ENCODE results near the gene C1orf159. TPM values are rescaled to one million over a fixed set of nuclear protein-coding genes. Genes with fewer than 3 reads are reported as not detected.

C1orf159 gene
- total and polyA plus RNA-seq, 9 of the 15 experiments (the other 6 are each of a cell fraction or from before 2014, with no cell fraction given) = 0.28 to 54.9 (median 10.6) TPM

GRCh38 chr1:1033009-1033587 is 82.8 kb downstream of the C1orf159 start (continued):
- TF ChIP-seq SIX5 (IDR thresholded peaks at IDR 0.05; ENCODE audit: borderline replicate concordance in 1 of 2, insufficient read depth in 1 of 2, low read depth in 1 of 2, low read length in 2 of 2) = no peak
- peak; percentile 55; the same call in 1 of the 2 replicates for TF ChIP-seq JUN (IDR thresholded peaks at IDR 0.05; ENCODE audit: borderline replicate concordance, low read depth, low read length)
- no peak for TF ChIP-seq JUN (CRISPR knock-in tag; IDR thresholded peaks at IDR 0.05; ENCODE audit: borderline replicate concordance)
- no peak for TF ChIP-seq ZNF121 (CRISPR knock-in tag; conservative IDR thresholded peaks at IDR 0.05)
- no peak for TF ChIP-seq NFATC3 (IDR thresholded peaks at IDR 0.05)
- TF ChIP-seq ZNF76 (CRISPR knock-in tag; IDR thresholded peaks at IDR 0.05; ENCODE audit: borderline replicate concordance) = no peak
- no peak for TF ChIP-seq PHF20 (IDR thresholded peaks at IDR 0.05; ENCODE audit: partially characterized antibody)
- no peak for TF ChIP-seq SETDB1 (IDR thresholded peaks at IDR 0.05; ENCODE audit: low read length)
- TF ChIP-seq RBBP5 (IDR thresholded peaks at IDR 0.05; ENCODE audit: borderline replicate concordance, insufficient read depth, low read length, poor library complexity, severe bottlenecking) = no peak
- no peak for TF ChIP-seq TAF7 (tag; IDR thresholded peaks at IDR 0.05)
- no peak for TF ChIP-seq FOXA1 (IDR thresholded peaks at IDR 0.05; ENCODE audit: borderline replicate concordance)
- no peak for TF ChIP-seq CBX8 (IDR thresholded peaks at IDR 0.05; ENCODE audit: borderline replicate concordance, extremely low read depth, low read depth, low read length, poor library complexity, severe bottlenecking)
- no peak for TF ChIP-seq NCOR1 (IDR thresholded peaks at IDR 0.05)
- TF ChIP-seq ID3 (CRISPR knock-in tag; IDR thresholded peaks at IDR 0.05) = no peak
- no peak for TF ChIP-seq ID3 (tag; IDR thresholded peaks at IDR 0.05)
- no peak for TF ChIP-seq ASH1L (IDR thresholded peaks at IDR 0.05; ENCODE audit: borderline replicate concordance, low read depth, partially characterized antibody)
- TF ChIP-seq ATF7 (IDR thresholded peaks at IDR 0.05) = peak; percentile 95
- TF ChIP-seq CBX5 (IDR thresholded peaks at IDR 0.05; ENCODE audit: borderline replicate concordance, low read depth) = no peak
- TF ChIP-seq ZNF384 (IDR thresholded peaks at IDR 0.05; ENCODE audit: low read depth, low read length) = no peak
- TF ChIP-seq ZBED1 (IDR thresholded peaks at IDR 0.05) = no peak
- no peak for TF ChIP-seq TEAD4 (IDR thresholded peaks at IDR 0.05; ENCODE audit: low read length)
- TF ChIP-seq TEAD4 (CRISPR knock-in tag; IDR thresholded peaks at IDR 0.05; ENCODE audit: borderline replicate concordance) = no peak
- no peak for TF ChIP-seq POLR3A (IDR thresholded peaks at IDR 0.05; ENCODE audit: borderline replicate concordance, extremely low read depth, insufficient read depth, insufficient read length)
- no peak for TF ChIP-seq MCM3 (IDR thresholded peaks at IDR 0.05)
- TF ChIP-seq ZBTB9 (CRISPR knock-in tag; IDR thresholded peaks at IDR 0.05) = 0 out of 2 replicates have a peak, but pooled peaks have one; percentile 40
- peak; percentile 95 for TF ChIP-seq CREM (IDR thresholded peaks at IDR 0.05; ENCODE audit: low read depth)
- TF ChIP-seq NFIC (IDR thresholded peaks at IDR 0.05) = no peak
- TF ChIP-seq PYGO2 (tag; IDR thresholded peaks at IDR 0.05) = no peak
- TF ChIP-seq GTF2F1 (IDR thresholded peaks at IDR 0.05; ENCODE audit: low read depth, low read length) = no peak
- peak; percentile 64 to 71; a peak in 3 of 4 replicates for TF ChIP-seq NRF1 (conservative IDR thresholded peaks at IDR 0.05 in 1 of 2, IDR thresholded peaks at IDR 0.05 in 1 of 2)
- TF ChIP-seq MTA3 (IDR thresholded peaks at IDR 0.05; ENCODE audit: borderline replicate concordance) = peak; percentile 70; the same call in 1 of the 2 replicates
- no peak for TF ChIP-seq ZNF551 (CRISPR knock-in tag; IDR thresholded peaks at IDR 0.05)
